Progenitor cell of endocrine pancreas (in vitro differentiated cells): ENCODE data around the gene PARK7. TPM values are rescaled to one million over a fixed set of nuclear protein-coding genes. Genes with fewer than 3 reads are reported as not detected.

ENCODE experiments used
- DNase-seq: peaks from one replicate; pipeline ENCODE4 v3.0.0; 2021; ENCODE audit warnings: low spot score; ENCODE audit not compliant: unreplicated experiment
- H3K27ac Mint-ChIP-seq: 2 replicates; pipeline ENCODE4 v1.8.0; 2021; ENCODE audit warnings: mild to moderate bottlenecking, moderate library complexity, mixed read lengths
- H3K27me3 Mint-ChIP-seq: 2 replicates; pipeline ENCODE4 v1.8.0; 2021; ENCODE audit warnings: mixed read lengths
- H3K36me3 Mint-ChIP-seq: 2 replicates; pipeline ENCODE4 v1.8.0; 2022; ENCODE audit warnings: mixed read lengths; ENCODE audit not compliant: insufficient read depth
- H3K4me1 Mint-ChIP-seq: 2 replicates; pipeline ENCODE4 v1.8.0; 2021; ENCODE audit warnings: low read depth, mixed read lengths
- H3K4me3 Mint-ChIP-seq: 2 replicates; pipeline ENCODE4 v1.8.0; 2021; ENCODE audit warnings: low read depth, mild to moderate bottlenecking, moderate library complexity, mixed read lengths
- H3K9me3 Mint-ChIP-seq: 2 replicates; pipeline ENCODE4 v1.8.0; 2021; ENCODE audit warnings: low read depth, mixed read lengths
- total RNA-seq: library from RNA; stranded (reverse); gene quantifications from 2 replicates; pipeline ENCODE4 v1.2.1, GENCODE V29; 2021
- TF ChIP-seq, protein P1 (sequence below): fragments of 200-600 bp; sonication (generic); IDR thresholded peaks from one replicate; pipeline ENCODE4 v1.5.0; 2021; ENCODE audit warnings: antibody characterized with exemption, mild to moderate bottlenecking; ENCODE audit not compliant: unreplicated experiment

Gene PARK7
- total RNA-seq, 1 donor from 2014 or later, result 218 TPM

DNA sequence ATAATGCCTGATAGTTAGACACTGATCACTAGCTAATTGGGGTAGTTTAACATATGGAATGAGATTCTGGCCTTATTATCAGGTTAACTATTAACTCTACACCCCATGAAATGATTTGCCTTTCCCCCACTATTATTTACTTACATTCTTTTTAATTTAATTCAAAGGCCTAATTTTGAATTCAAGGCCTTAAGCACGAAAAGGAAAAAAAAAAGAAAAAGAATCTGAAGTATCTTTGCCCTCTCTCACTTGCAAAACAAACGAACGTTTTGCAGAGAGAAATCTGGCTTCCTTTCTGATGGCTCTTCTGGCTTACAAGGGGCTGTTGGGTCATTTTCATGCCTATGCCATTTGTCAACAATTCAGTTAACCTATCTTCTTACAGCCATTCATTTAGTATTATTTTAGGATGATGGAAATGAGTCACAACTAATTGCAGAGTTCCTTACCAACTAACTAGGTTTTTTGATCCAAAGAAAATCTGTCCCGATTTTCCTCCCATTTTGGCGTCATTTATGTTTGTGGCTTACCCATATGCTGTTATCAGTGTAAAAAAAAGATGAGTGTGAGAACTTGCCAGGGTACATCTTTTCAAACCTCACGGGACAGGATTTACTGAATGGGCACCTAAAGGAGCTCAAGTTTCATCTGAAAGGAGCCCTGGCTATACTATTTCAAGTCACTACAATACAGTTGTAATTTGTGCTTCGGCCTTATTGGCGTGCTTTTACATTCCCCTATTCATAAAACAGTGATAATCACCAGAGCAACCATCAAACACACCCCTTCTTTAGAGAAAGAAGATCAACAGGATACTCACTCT is 66.4 kb downstream of the PARK7 start:
- Mint-ChIP-seq H3K27me3 (no peaks in the 10 kb centered on the region), H3K4me3 (peak overlapping the region; percentile 99), H3K27ac (peak overlapping the region; percentile 100), H3K4me1 (peaks cover 40% of the 10 kb centered on the region), H3K36me3 (peaks cover 1% of the 10 kb centered on the region), H3K9me3 (no peaks in the 10 kb centered on the region)
- TF ChIP-seq, protein P1, sequence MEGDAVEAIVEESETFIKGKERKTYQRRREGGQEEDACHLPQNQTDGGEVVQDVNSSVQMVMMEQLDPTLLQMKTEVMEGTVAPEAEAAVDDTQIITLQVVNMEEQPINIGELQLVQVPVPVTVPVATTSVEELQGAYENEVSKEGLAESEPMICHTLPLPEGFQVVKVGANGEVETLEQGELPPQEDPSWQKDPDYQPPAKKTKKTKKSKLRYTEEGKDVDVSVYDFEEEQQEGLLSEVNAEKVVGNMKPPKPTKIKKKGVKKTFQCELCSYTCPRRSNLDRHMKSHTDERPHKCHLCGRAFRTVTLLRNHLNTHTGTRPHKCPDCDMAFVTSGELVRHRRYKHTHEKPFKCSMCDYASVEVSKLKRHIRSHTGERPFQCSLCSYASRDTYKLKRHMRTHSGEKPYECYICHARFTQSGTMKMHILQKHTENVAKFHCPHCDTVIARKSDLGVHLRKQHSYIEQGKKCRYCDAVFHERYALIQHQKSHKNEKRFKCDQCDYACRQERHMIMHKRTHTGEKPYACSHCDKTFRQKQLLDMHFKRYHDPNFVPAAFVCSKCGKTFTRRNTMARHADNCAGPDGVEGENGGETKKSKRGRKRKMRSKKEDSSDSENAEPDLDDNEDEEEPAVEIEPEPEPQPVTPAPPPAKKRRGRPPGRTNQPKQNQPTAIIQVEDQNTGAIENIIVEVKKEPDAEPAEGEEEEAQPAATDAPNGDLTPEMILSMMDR, result no peak
- DNase-seq, result no peak

DNA sequence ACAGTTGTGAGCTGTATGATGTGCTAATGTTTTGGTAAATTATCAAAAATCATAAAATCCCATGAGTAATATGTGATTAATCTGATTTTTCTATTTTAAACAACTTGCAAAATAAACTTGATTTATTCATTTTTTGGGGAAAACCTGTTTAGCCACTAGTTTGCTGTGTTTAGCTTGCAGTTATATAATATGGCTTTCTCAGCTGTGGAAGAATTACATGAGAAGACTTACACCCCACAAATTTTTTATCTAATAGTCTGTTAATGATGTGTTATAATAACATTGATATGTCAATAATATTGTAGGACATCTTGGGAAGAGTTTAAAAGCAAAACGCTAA is 67.0 kb downstream of the PARK7 start:
- TF ChIP-seq, protein P1, result no peak
- no peak for DNase-seq
- peak overlapping the region; percentile 100 for H3K27ac Mint-ChIP-seq
- H3K4me3 Mint-ChIP-seq, result peak overlapping the region; percentile 99
- H3K4me1 Mint-ChIP-seq, result peaks cover 38% of the 10 kb centered on the region
- H3K36me3 Mint-ChIP-seq, result peaks cover 1% of the 10 kb centered on the region
- H3K9me3 Mint-ChIP-seq, result no peaks in the 10 kb centered on the region
- H3K27me3 Mint-ChIP-seq, result no peaks in the 10 kb centered on the region

- no peaks in the 10 kb centered on the region for H3K9me3 Mint-ChIP-seq
- no peak for DNase-seq
- H3K4me3 Mint-ChIP-seq, result no peak overlapping the region
- no peaks in the 10 kb centered on the region for H3K27me3 Mint-ChIP-seq
- no peaks in the 10 kb centered on the region for H3K36me3 Mint-ChIP-seq
- no peak overlapping the region for H3K27ac Mint-ChIP-seq
- peaks cover 29% of the 10 kb centered on the region for H3K4me1 Mint-ChIP-seq
- TF ChIP-seq, protein P1, result peak; percentile 85
Measured at GRCh38 chr1:8031176-8031785, 69.8 kb downstream of the PARK7 start.

DNA sequence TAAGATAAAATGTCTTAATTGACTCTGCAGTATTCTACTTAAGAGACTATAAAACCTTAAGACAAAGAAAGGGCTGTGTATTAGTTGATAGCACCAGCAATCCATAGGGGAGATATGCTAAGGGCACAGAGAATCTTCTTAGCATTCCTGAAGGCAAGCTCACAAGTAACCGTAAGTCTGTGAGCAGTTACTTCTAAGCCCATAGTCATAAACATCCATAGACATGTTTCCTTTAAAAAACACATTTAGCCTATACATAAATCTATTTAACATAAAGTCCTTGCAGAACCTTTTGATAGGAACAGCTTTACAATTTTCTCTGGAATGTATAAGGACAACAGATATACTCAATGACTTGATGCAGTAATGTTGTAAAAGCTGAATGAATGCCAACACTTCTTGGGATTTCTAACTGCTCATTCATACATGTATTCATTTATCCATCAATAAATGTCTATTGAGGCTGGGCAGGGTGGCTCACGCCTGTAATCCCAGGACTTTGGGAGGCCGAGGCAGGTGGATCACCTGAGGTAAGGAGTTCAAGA is 70.9 kb downstream of the PARK7 start:
- H3K4me3 Mint-ChIP-seq, result no peak overlapping the region
- H3K9me3 Mint-ChIP-seq, result no peaks in the 10 kb centered on the region
- H3K27me3 Mint-ChIP-seq, result no peaks in the 10 kb centered on the region
- H3K36me3 Mint-ChIP-seq, result no peaks in the 10 kb centered on the region
- H3K4me1 Mint-ChIP-seq, result peaks cover 20% of the 10 kb centered on the region
- DNase-seq, result no peak
- no peak overlapping the region for H3K27ac Mint-ChIP-seq
- TF ChIP-seq, protein P1, result no peak

GRCh38 chr1:8033322-8033721 is 71.8 kb downstream of the PARK7 start:
- no peaks in the 10 kb centered on the region for H3K9me3 Mint-ChIP-seq
- peaks cover 12% of the 10 kb centered on the region for H3K4me1 Mint-ChIP-seq
- no peaks in the 10 kb centered on the region for H3K27me3 Mint-ChIP-seq
- H3K4me3 Mint-ChIP-seq, result no peak overlapping the region
- H3K27ac Mint-ChIP-seq, result no peak overlapping the region
- H3K36me3 Mint-ChIP-seq, result no peaks in the 10 kb centered on the region
- DNase-seq, result no peak
- TF ChIP-seq, protein P1, result no peak

Other genes starting within 250 kb of the PARK7 start
- gene VAMP3, start 190.4 kb upstream of the PARK7 start, total RNA-seq, result 76.4 and 82.5 TPM in 2 replicates
- gene PER3, start 177.4 kb upstream of the PARK7 start, total RNA-seq, result 2.6 and 2.9 TPM in 2 replicates
- gene UTS2, start 108.6 kb upstream of the PARK7 start, total RNA-seq, result not detected in 2 replicates
- gene TNFRSF9, start 20.9 kb upstream of the PARK7 start, total RNA-seq, result 0.27 and 0.60 TPM in 2 replicates
- gene ERRFI1, start 64.6 kb downstream of the PARK7 start, total RNA-seq, result 138 and 139 TPM in 2 replicates